ENCODE measurements around the gene MSANTD2. TPM values are rescaled to one million over a fixed set of nuclear protein-coding genes. Genes with fewer than 3 reads are reported as not detected.
A peak's percentile ranks its signal among the peaks of the same experiment; 100 is the strongest.

The MSANTD2 gene
- 26.8 and 33.4 TPM in 2 replicates for total RNA-seq
- 14.1 TPM for total RNA-seq (2013)
- 9.4 and 11.1 TPM in 2 replicates for polyA plus RNA-seq
- polyA minus RNA-seq = 15.1 and 15.6 TPM in 2 replicates

GRCh38 chr11:124800226-124800929 lies at the start of gene MSANTD2:
Gene MSANTD2 (minus strand): TSS chr11:124800406. CDS start chr11:124800380, 26 bp downstream.
- intact Hi-C loops (cut with micrococcal nuclease) = loop anchor here (1.0 to 5.0 kb wide), 9 partner anchors 37 to 1088 kb away; partner anchors contain the start of genes NRGN, ROBO3, SIAE and SPA17
- Histone ChIP-seq H3K79me2 (ENCODE audit: control insufficient read depth, insufficient read depth, low read length) (peaks cover 40% of the 10 kb centered on the region), H3K4me2 (replicated peaks; ENCODE audit: low read depth, low read length, poor library complexity, severe bottlenecking) (peak within 1 kb of the TSS; percentile 93), H2AFZ (ENCODE audit: insufficient read depth, low read depth, low read length, poor library complexity, severe bottlenecking) (peak within 1 kb of the TSS; percentile 99), H3K36me3 (replicated peaks in 1 of 2; ENCODE audit: control extremely low read depth in 1 of 2, control insufficient read depth in 1 of 2, extremely low read depth in 1 of 2, insufficient read depth in 2 of 2, low read length in 1 of 2) (no peaks in the 10 kb centered on the region), H4K20me1 (ENCODE audit: control insufficient read depth, insufficient read depth, low read length, poor library complexity, severe bottlenecking) (peaks cover 9% of the 10 kb centered on the region), H3K9me3 (ENCODE audit: control extremely low read depth in 1 of 3, control insufficient read depth in 2 of 3, insufficient read depth in 1 of 3, low read length in 2 of 3) (no peaks in the 10 kb centered on the region), H3K4me1 (ENCODE audit: control insufficient read depth in 2 of 2, insufficient read depth in 2 of 2, low read length in 2 of 2) (peaks cover 15 to 17% of the 10 kb centered on the region in 2 donors), H3K27me3 (replicated peaks in 1 of 4; ENCODE audit: control extremely low read depth in 1 of 4, control insufficient read depth in 3 of 4, insufficient read depth in 4 of 4, low read length in 3 of 4) (no peaks in the 10 kb centered on the region), H3K9ac (ENCODE audit: low read length) (peak within 1 kb of the TSS; percentile 97), H3K27ac (ENCODE audit: low read length in 2 of 2) (peak within 1 kb of the TSS; percentile 96 to 99), H3K4me3 (ENCODE audit: control extremely low read depth in 1 of 5, extremely low read depth in 1 of 5, insufficient read depth in 1 of 5, low read depth in 2 of 5, low read length in 4 of 5) (peak within 1 kb of the TSS; percentile 57 to 95 (median 91))
- Mint-ChIP-seq H3K4me1 (peaks cover 22% of the 10 kb centered on the region), H3K4me3 (peak within 1 kb of the TSS; percentile 94), H3K9me3 (ENCODE audit: insufficient read depth) (no peaks in the 10 kb centered on the region), H3K27ac (peak within 1 kb of the TSS; percentile 93), H3K27me3 (no peaks in the 10 kb centered on the region)
- TF ChIP-seq EZH2 (IDR thresholded peaks at IDR 0.05; ENCODE audit: borderline replicate concordance, insufficient read depth, low read depth, low read length, poor library complexity, severe bottlenecking) (no peak), CTCF (IDR thresholded peaks at IDR 0.05) (peak; percentile 2)
- ChIA-PET CTCF (interaction anchor here (1.0 to 12.5 kb wide), 12 partner anchors 10 to 156 kb away, joined by 3 to 177 read pairs (median 4); partner anchors contain the start of genes ESAM, SIAE and SPA17), POLR2A (interaction anchor here (0.9 to 1.8 kb wide), 6 partner anchors 38 to 178 kb away, joined by 3 to 8 read pairs (median 4); partner anchors contain the start of genes SIAE, SPA17 and TBRG1)
- DNase-seq = peak; percentile 89
- ATAC-seq (ENCODE audit: low read depth) = peak; percentile 84
- under 1% methylated on average over 41 of the region's 62 CpGs for WGBS (ENCODE audit: insufficient coverage)

All from B cell (primary cell).